ENCODE results near the gene C22orf42. TPM values are rescaled to one million over a fixed set of nuclear protein-coding genes. Genes with fewer than 3 reads are reported as not detected.
"Not testable (repeated sequence)": the region's sequence is repeated elsewhere in the genome, so short reads cannot be mapped to it uniquely, and the experiment has no call there.

Gene C22orf42
- total and polyA plus RNA-seq, 10 donors, result not detected

- 34 to 56% (median 50%) methylated on average over 6 of the region's 6 CpGs for WGBS, 5 donors
- intact Hi-C loops (cut with DNase I; ENCODE audit: low total_unique reads), result no loop called here
- no peak for DNase-seq
Observed at GRCh38 chr22:32144496-32145274, 14.4 kb downstream of the C22orf42 start.

GRCh38 chr22:32142600-32142999 is 16.5 kb downstream of the C22orf42 start:
- Histone ChIP-seq H3K4me3 (no peak overlapping the region), H3K27ac (peak overlapping the region in 1 of 8 donors; percentile 56), H3K27me3 (replicated peaks in 1 of 7) (no peaks in the 10 kb centered on the region), H3K9me3 (peaks cover 0 to 9% (median 8%) of the 10 kb centered on the region in 8 donors), H3K4me1 (peaks cover 0 to 26% (median 13%) of the 10 kb centered on the region in 6 donors), H3K36me3 (no peaks in the 10 kb centered on the region)
- intact Hi-C loops (cut with DNase I; ENCODE audit: low total_unique reads), result no loop called here
- DNase-seq, result no peak
- no peak for TF ChIP-seq CTCF (IDR thresholded peaks at IDR 0.05 in 8 of 11, conservative IDR thresholded peaks at IDR 0.05 in 3 of 11)
- TF ChIP-seq POLR2A (IDR thresholded peaks at IDR 0.05), result no peak
- no peak for TF ChIP-seq POLR2AphosphoS5 (IDR thresholded peaks at IDR 0.05)

More at GRCh38 chr22:32144496-32145274, 14.4 kb downstream of the C22orf42 start:
- peak overlapping the region in 2 of 8 donors; percentile 44 to 56 for H3K27ac ChIP-seq
- H3K4me3 ChIP-seq, result no peak overlapping the region
- H3K4me1 ChIP-seq, result peaks cover 0 to 17% (median 8%) of the 10 kb centered on the region in 6 donors
- no peaks in the 10 kb centered on the region for H3K27me3 ChIP-seq (replicated peaks in 1 of 7)
- H3K9me3 ChIP-seq, result peaks cover 0 to 12% (median 8%) of the 10 kb centered on the region in 8 donors
- TF ChIP-seq POLR2AphosphoS5 (IDR thresholded peaks at IDR 0.05), result no peak
- no peaks in the 10 kb centered on the region for H3K36me3 ChIP-seq

DNA sequence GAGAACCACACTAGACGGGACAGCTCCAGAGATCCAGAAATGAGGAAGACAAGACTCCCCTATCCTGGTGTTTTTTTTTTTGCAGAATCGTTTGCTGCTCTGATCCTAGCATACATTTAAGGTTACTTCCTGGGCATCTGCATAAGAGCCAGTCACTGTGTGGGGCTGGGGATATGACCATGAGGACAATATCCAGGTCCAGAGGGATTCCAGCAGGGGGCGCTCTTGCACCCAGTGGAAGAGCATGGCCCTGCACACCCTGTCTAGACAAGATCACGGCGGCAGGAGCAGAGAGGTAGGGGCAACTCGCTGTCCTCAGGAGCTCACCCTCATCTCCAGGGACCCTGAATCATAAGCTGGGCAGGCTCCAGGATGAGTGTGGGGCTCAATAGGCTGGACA is 18.4 kb downstream of the C22orf42 start:
- H3K27me3 ChIP-seq (replicated peaks in 1 of 7); H3K9me3 ChIP-seq; DNase-seq; intact Hi-C loops (cut with DNase I; ENCODE audit: low total_unique reads); H3K4me3 ChIP-seq; H3K36me3 ChIP-seq; H3K27ac ChIP-seq: not testable (repeated sequence)
- H3K4me1 ChIP-seq, result peaks cover 0 to 29% (median 20%) of the 10 kb centered on the region in 6 donors
- TF ChIP-seq CTCF (IDR thresholded peaks at IDR 0.05 in 8 of 11, conservative IDR thresholded peaks at IDR 0.05 in 3 of 11), result peak in 4 of 11 experiments; percentile 30 to 40 (median 36)
- WGBS, 5 donors, result 47 to 64% (median 56%) methylated on average over 2 to 6 of the region's 6 CpGs

DNA sequence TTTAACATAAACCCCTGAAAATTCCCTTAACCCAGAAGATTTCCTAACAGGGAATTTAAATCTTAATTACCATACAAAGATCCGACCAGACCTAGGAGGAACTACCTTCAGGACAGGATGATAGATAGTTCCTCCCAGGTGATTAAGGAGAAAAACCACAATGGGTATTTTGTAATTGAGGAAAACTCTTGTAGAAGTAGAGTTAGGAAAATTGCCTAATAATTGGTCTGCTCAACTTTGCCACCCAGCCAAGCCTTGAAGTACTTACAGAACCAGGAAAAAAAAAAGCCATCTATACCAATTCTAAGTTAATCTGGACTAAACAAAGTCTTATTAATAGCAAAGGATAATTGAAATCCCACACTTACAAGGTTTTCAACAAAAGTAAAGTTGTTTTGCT is 20.5 kb downstream of the C22orf42 start:
- H3K4me1 ChIP-seq, result peaks cover 0 to 17% (median 11%) of the 10 kb centered on the region in 6 donors
- peak overlapping the region in 6 of 8 donors; percentile 36 to 79 (median 54) for H3K4me3 ChIP-seq
- peak overlapping the region; percentile 21 to 85 (median 74) for H3K27ac ChIP-seq
- DNase-seq; intact Hi-C loops (cut with DNase I; ENCODE audit: low total_unique reads); H3K27me3 ChIP-seq (replicated peaks in 1 of 7); H3K9me3 ChIP-seq; H3K36me3 ChIP-seq: not testable (repeated sequence)
- 16 to 65% (median 43%) methylated on average over 1 of the region's 1 CpG for WGBS, 5 donors

- peak overlapping the region; percentile 21 to 79 (median 50) for H3K4me3 ChIP-seq
- DNase-seq; intact Hi-C loops (cut with DNase I; ENCODE audit: low total_unique reads); H3K9me3 ChIP-seq; H3K27me3 ChIP-seq (replicated peaks in 1 of 7); H3K36me3 ChIP-seq: not testable (repeated sequence)
- peak overlapping the region; percentile 21 to 85 (median 74) for H3K27ac ChIP-seq
- H3K4me1 ChIP-seq, result peaks cover 0 to 17% (median 11%) of the 10 kb centered on the region in 6 donors
- peak in 2 of 3 donors; percentile 33 to 53 for TF ChIP-seq POLR2AphosphoS5 (IDR thresholded peaks at IDR 0.05)
- WGBS, 5 donors, result 36 to 55% (median 40%) methylated on average over 16 of the region's 16 CpGs
Observed at GRCh38 chr22:32137731-32138324, 21.3 kb downstream of the C22orf42 start.

GRCh38 chr22:32136881-32137280 is 22.2 kb downstream of the C22orf42 start:
- Histone ChIP-seq H3K27ac (peak overlapping the region in 2 of 8 donors; percentile 81 to 85), H3K4me1 (peaks cover 0 to 17% (median 11%) of the 10 kb centered on the region in 6 donors)
- H3K36me3 ChIP-seq; H3K27me3 ChIP-seq (replicated peaks in 1 of 7); intact Hi-C loops (cut with DNase I; ENCODE audit: low total_unique reads); DNase-seq; H3K9me3 ChIP-seq; H3K4me3 ChIP-seq: not testable (repeated sequence)
- 76 to 88% (median 83%) methylated on average over 2 to 4 of the region's 4 CpGs for WGBS, 5 donors

Measured in spleen (tissue), 11 donors.